Fibroblast of lung (primary cell): ENCODE results near the gene IDNK. TPM values are rescaled to one million over a fixed set of nuclear protein-coding genes. Genes with fewer than 3 reads are reported as not detected.

ENCODE experiments used
- DNase-seq, 2 donors: peaks; one replicate each; pipeline versions ENCODE4 v3.0.0 to v3.0.0-alpha.2; 2010; ENCODE audit warnings: low read depth in 2 of 2
- H2AFZ ChIP-seq: 2 replicates; pipeline ENCODE4 v1.5.1; 2012; ENCODE audit warnings: low read length, control low read depth, inconsistent platforms
- H3K27ac ChIP-seq: 2 replicates; pipeline ENCODE4 v1.5.1; 2011; ENCODE audit warnings: low read length, control low read depth; ENCODE audit not compliant: insufficient read depth
- H3K27me3 ChIP-seq: 2 replicates; pipeline ENCODE4 v1.5.1; 2011; ENCODE audit warnings: mild to moderate bottlenecking, low read length; ENCODE audit not compliant: control insufficient read depth, insufficient read depth
- H3K36me3 ChIP-seq: 2 replicates; pipeline ENCODE4 v1.5.1; 2011; ENCODE audit warnings: low read length; ENCODE audit not compliant: control insufficient read depth, insufficient read depth
- H3K4me1 ChIP-seq: 2 replicates; pipeline ENCODE4 v1.5.1; 2011; ENCODE audit warnings: low read length; ENCODE audit not compliant: control insufficient read depth, insufficient read depth; ENCODE audit errors: extremely low read depth
- H3K4me2 ChIP-seq: 2 replicates; pipeline ENCODE4 v1.5.1; 2011; ENCODE audit warnings: low read length, control low read depth; ENCODE audit not compliant: insufficient read depth; ENCODE audit errors: extremely low read depth
- H3K4me3 ChIP-seq, 4 experiments: fragments of 200-600 bp in 1 of 4; sonication (generic) in 1 of 4; replicated peaks in 1 of 4; 2 replicates each; pipeline ENCODE4 v1.5.1; 2011 to 2016; ENCODE audit warnings: low read length in 4 of 4, low read depth in 3 of 4, mild to moderate bottlenecking in 3 of 4, control low read depth in 2 of 4, inconsistent platforms in 1 of 4, mixed read lengths in 1 of 4; ENCODE audit not compliant: insufficient read depth in 1 of 4; ENCODE audit errors: control extremely low read depth in 1 of 4
- H3K79me2 ChIP-seq: 2 replicates; pipeline ENCODE4 v1.5.1; 2012; ENCODE audit warnings: mild to moderate bottlenecking, low read length, inconsistent platforms; ENCODE audit not compliant: control insufficient read depth, insufficient read depth
- H3K9ac ChIP-seq: 2 replicates; pipeline ENCODE4 v1.5.1; 2011; ENCODE audit warnings: mild to moderate bottlenecking, low read length, control low read depth; ENCODE audit not compliant: insufficient read depth
- H3K9me3 ChIP-seq: 2 replicates; pipeline ENCODE4 v1.5.1; 2012; ENCODE audit warnings: low read depth, low read length; ENCODE audit not compliant: control insufficient read depth, insufficient read depth
- H4K20me1 ChIP-seq: 2 replicates; pipeline ENCODE4 v1.5.1; 2011; ENCODE audit warnings: low read length; ENCODE audit not compliant: control insufficient read depth, insufficient read depth; ENCODE audit errors: extremely low read depth
- CTCF ChIP-seq, 2 donors: IDR thresholded peaks in 1 of 2; conservative IDR thresholded peaks in 1 of 2; 1 replicate in 1 of 2; 2 replicates in 1 of 2; pipeline ENCODE4 v1.5.1; 2011 to 2012; ENCODE audit warnings: low read length in 2 of 2, control low read depth in 1 of 2, inconsistent platforms in 1 of 2, low read depth in 1 of 2, mild to moderate bottlenecking in 1 of 2
- EZH2 ChIP-seq: IDR thresholded peaks from 2 replicates; pipeline ENCODE4 v1.5.1; 2012; ENCODE audit warnings: low read length, control low read depth, mild to moderate bottlenecking; ENCODE audit errors: missing control alignments
- polyA plus RNA-seq, 2 donors: library from polyadenylated mRNA; depleted of rRNA in 1 of 2; stranded (reverse) in 1 of 2; unstranded in 1 of 2; fragments of >200 nt; gene quantifications; 2 replicates each; pipeline ENCODE4 v1.2.1, GENCODE V29; 2011 to 2012; ENCODE audit warnings: missing spikeins in 1 of 2
- total RNA-seq: library from RNA; depleted of rRNA; stranded (reverse); fragments of >200 nt; gene quantifications from 2 replicates; pipeline ENCODE4 v1.2.1, GENCODE V29; 2014

The IDNK gene
- total and polyA plus RNA-seq, 2 donors (not counting 1 experiment from before 2014, with no cell fraction given) = 4.5 to 7.8 TPM

GRCh38 chr9:83649515-83649914, 26.6 kb downstream of the IDNK start:
- Histone ChIP-seq H3K4me2 (no peak overlapping the region), H3K9ac (no peak overlapping the region), H3K27me3 (no peaks in the 10 kb centered on the region), H3K4me3 (no peak overlapping the region), H2AFZ (no peak overlapping the region), H3K4me1 (no peaks in the 10 kb centered on the region), H4K20me1 (no peaks in the 10 kb centered on the region), H3K9me3 (no peaks in the 10 kb centered on the region), H3K27ac (no peak overlapping the region), H3K79me2 (no peaks in the 10 kb centered on the region), H3K36me3 (no peaks in the 10 kb centered on the region)
- DNase-seq = no peak
- no peak for TF ChIP-seq CTCF (conservative IDR thresholded peaks at IDR 0.05 in 1 of 2, IDR thresholded peaks at IDR 0.05 in 1 of 2; ENCODE audit: low read depth in 1 of 2, low read length in 2 of 2)
- no peak for TF ChIP-seq EZH2

- Histone ChIP-seq H3K4me3 (no peak overlapping the region), H3K79me2 (no peaks in the 10 kb centered on the region), H4K20me1 (no peaks in the 10 kb centered on the region), H3K9ac (no peak overlapping the region), H3K4me2 (no peak overlapping the region), H3K36me3 (no peaks in the 10 kb centered on the region), H3K4me1 (no peaks in the 10 kb centered on the region), H3K27ac (no peak overlapping the region), H2AFZ (no peak overlapping the region), H3K9me3 (no peaks in the 10 kb centered on the region), H3K27me3 (no peaks in the 10 kb centered on the region)
- no peak for DNase-seq
- TF ChIP-seq CTCF (conservative IDR thresholded peaks at IDR 0.05 in 1 of 2, IDR thresholded peaks at IDR 0.05 in 1 of 2; ENCODE audit: low read depth in 1 of 2, low read length in 2 of 2) (no peak), EZH2 (no peak)
Measured at GRCh38 chr9:83651558-83651957, 28.6 kb downstream of the IDNK start.

- Histone ChIP-seq H3K27ac (no peak overlapping the region), H3K9ac (no peak overlapping the region), H4K20me1 (no peaks in the 10 kb centered on the region), H3K4me1 (no peaks in the 10 kb centered on the region), H3K9me3 (no peaks in the 10 kb centered on the region), H3K27me3 (no peaks in the 10 kb centered on the region), H3K36me3 (no peaks in the 10 kb centered on the region), H3K4me3 (no peak overlapping the region), H2AFZ (no peak overlapping the region), H3K79me2 (no peaks in the 10 kb centered on the region), H3K4me2 (no peak overlapping the region)
- no peak for DNase-seq
- no peak for TF ChIP-seq CTCF (conservative IDR thresholded peaks at IDR 0.05 in 1 of 2, IDR thresholded peaks at IDR 0.05 in 1 of 2; ENCODE audit: low read depth in 1 of 2, low read length in 2 of 2)
- no peak for TF ChIP-seq EZH2
Measured at GRCh38 chr9:83652433-83652832, 29.5 kb downstream of the IDNK start.
